Astrocyte (in vitro differentiated cells and primary cell): ENCODE data around the gene MAPKAP1. TPM values are rescaled to one million over a fixed set of nuclear protein-coding genes. Genes with fewer than 3 reads are reported as not detected.

ENCODE experiments used
- DNase-seq: peaks from one replicate; pipeline ENCODE4 v3.0.0-alpha.2; 2010; ENCODE audit warnings: low read depth
- FAIRE-seq: peaks from 2 replicates; lab custom pipeline; 2011; peaks lifted over from hg19 to GRCh38; lab: Jason Lieb, UNC
- H2AFZ ChIP-seq: 2 replicates; pipeline ENCODE4 v1.6.0; 2012; ENCODE audit warnings: low read depth, low read length, inconsistent platforms
- H3K27ac ChIP-seq: 2 replicates; pipeline ENCODE4 v1.5.1; 2011; ENCODE audit warnings: low read depth, low read length, inconsistent platforms
- H3K27me3 ChIP-seq: 2 replicates; pipeline ENCODE4 v1.6.0; 2011; ENCODE audit warnings: low read length, inconsistent platforms; ENCODE audit not compliant: insufficient read depth
- H3K36me3 ChIP-seq: 2 replicates; pipeline ENCODE4 v1.5.1; 2011; ENCODE audit warnings: low read length, inconsistent platforms; ENCODE audit not compliant: insufficient read depth
- H3K4me1 ChIP-seq: 2 replicates; pipeline ENCODE4 v1.5.1; 2011; ENCODE audit warnings: low read length, inconsistent platforms; ENCODE audit not compliant: insufficient read depth
- H3K4me2 ChIP-seq: 2 replicates; pipeline ENCODE4 v1.6.0; 2012; ENCODE audit warnings: low read length, inconsistent platforms
- H3K4me3 ChIP-seq: 2 replicates; pipeline ENCODE4 v1.5.1; 2011; ENCODE audit warnings: low read depth, mild to moderate bottlenecking, low read length, inconsistent platforms; ENCODE audit not compliant: insufficient read depth
- H3K79me2 ChIP-seq: 2 replicates; pipeline ENCODE4 v1.6.0; 2012; ENCODE audit warnings: mild to moderate bottlenecking, low read length, inconsistent platforms; ENCODE audit not compliant: insufficient read depth
- H3K9ac ChIP-seq: 2 replicates; pipeline ENCODE4 v1.6.0; 2012; ENCODE audit warnings: mild to moderate bottlenecking, low read length, inconsistent platforms
- H3K9me3 ChIP-seq: 2 replicates; pipeline ENCODE4 v1.5.1; 2012; ENCODE audit warnings: low read depth, mild to moderate bottlenecking, low read length, inconsistent platforms; ENCODE audit not compliant: insufficient read depth
- H4K20me1 ChIP-seq: 2 replicates; pipeline ENCODE4 v1.6.0; 2012; ENCODE audit warnings: low read length, inconsistent platforms; ENCODE audit not compliant: insufficient read depth
- H3K27ac Mint-ChIP-seq: one replicate; pipeline ENCODE4 v1.8.0; 2021; ENCODE audit warnings: mild to moderate bottlenecking, mixed read lengths; ENCODE audit not compliant: unreplicated experiment
- H3K27me3 Mint-ChIP-seq: one replicate; pipeline ENCODE4 v1.8.0; 2021; ENCODE audit warnings: low read depth, mixed read lengths; ENCODE audit not compliant: unreplicated experiment
- H3K36me3 Mint-ChIP-seq: one replicate; pipeline ENCODE4 v1.8.0; 2021; ENCODE audit warnings: low read depth, mixed read lengths; ENCODE audit not compliant: unreplicated experiment
- H3K4me1 Mint-ChIP-seq: one replicate; pipeline ENCODE4 v1.8.0; 2021; ENCODE audit warnings: low read depth, mixed read lengths; ENCODE audit not compliant: unreplicated experiment
- H3K4me3 Mint-ChIP-seq: one replicate; pipeline ENCODE4 v1.8.0; 2021; ENCODE audit warnings: mild to moderate bottlenecking, moderate library complexity, mixed read lengths; ENCODE audit not compliant: unreplicated experiment
- H3K9me3 Mint-ChIP-seq: one replicate; pipeline ENCODE4 v1.8.0; 2021; ENCODE audit warnings: mild to moderate bottlenecking, mixed read lengths; ENCODE audit not compliant: unreplicated experiment
- CTCF ChIP-seq: IDR thresholded peaks from 2 replicates; pipeline ENCODE4 v1.5.1; 2011; ENCODE audit warnings: low read depth, mild to moderate bottlenecking, inconsistent platforms, low read length, moderate library complexity; ENCODE audit not compliant: insufficient read depth
- EZH2 ChIP-seq: IDR thresholded peaks from 2 replicates; pipeline ENCODE4 v1.6.1; 2012; ENCODE audit warnings: mild to moderate bottlenecking, low read length, inconsistent platforms; ENCODE audit not compliant: insufficient read depth
- total RNA-seq: library from RNA; stranded (reverse); gene quantifications from 2 replicates; pipeline ENCODE4 v1.2.1, GENCODE V29; 2021

Gene MAPKAP1
- total RNA-seq, 1 donor from 2014 or later = 109 TPM

GRCh38 chr9:125701351-125701750, 5.7 kb downstream of the MAPKAP1 start:
- Mint-ChIP-seq H3K9me3 (no peaks in the 10 kb centered on the region), H3K27me3 (no peaks in the 10 kb centered on the region), H3K36me3 (peaks cover 3% of the 10 kb centered on the region), H3K27ac (peak overlapping the region; percentile 45), H3K4me3 (no peak overlapping the region), H3K4me1 (peaks cover 27% of the 10 kb centered on the region)
- Histone ChIP-seq H3K4me2 (peak overlapping the region; percentile 78), H3K27ac (peak overlapping the region; percentile 59), H3K9ac (peak overlapping the region; percentile 19), H3K4me1 (peaks cover 14% of the 10 kb centered on the region), H3K9me3 (no peaks in the 10 kb centered on the region), H2AFZ (no peak overlapping the region), H3K27me3 (no peaks in the 10 kb centered on the region), H3K4me3 (peak overlapping the region; percentile 22), H3K79me2 (peaks cover 96% of the 10 kb centered on the region), H3K36me3 (no peaks in the 10 kb centered on the region), H4K20me1 (peaks cover 47% of the 10 kb centered on the region)
- TF ChIP-seq CTCF (no peak), EZH2 (no peak)
- peak; percentile 88 for DNase-seq
- peak; percentile 85 for FAIRE-seq

DNA sequence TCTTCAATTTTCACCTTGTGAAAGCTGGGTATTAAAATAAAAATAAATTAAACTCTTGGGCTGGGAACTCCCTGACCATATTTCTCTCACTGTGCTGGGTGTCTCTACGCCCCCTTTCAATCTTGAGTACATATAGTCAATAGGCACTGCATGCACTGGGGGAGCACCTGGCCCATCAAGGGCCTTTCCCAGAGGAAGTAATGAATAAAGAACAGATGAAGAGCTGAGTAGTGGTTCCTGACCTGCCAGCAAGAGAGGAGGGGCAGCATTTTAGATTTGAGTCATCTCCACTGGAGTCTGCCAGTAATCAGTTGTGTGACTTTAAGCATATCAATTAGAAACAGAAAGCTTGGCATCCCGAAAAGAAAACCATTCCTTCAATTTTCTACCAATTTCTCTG, 6.2 kb downstream of the MAPKAP1 start:
- peaks cover 24% of the 10 kb centered on the region for H3K4me1 Mint-ChIP-seq
- peak overlapping the region; percentile 78 for H3K4me2 ChIP-seq
- peak; percentile 56 for DNase-seq
- peaks cover 96% of the 10 kb centered on the region for H3K79me2 ChIP-seq
- H3K27me3 Mint-ChIP-seq = no peaks in the 10 kb centered on the region
- H3K27ac ChIP-seq = peak overlapping the region; percentile 59
- H3K36me3 ChIP-seq = no peaks in the 10 kb centered on the region
- TF ChIP-seq EZH2 = no peak
- no peak for TF ChIP-seq CTCF
- H3K9me3 ChIP-seq = no peaks in the 10 kb centered on the region
- H3K27me3 ChIP-seq = no peaks in the 10 kb centered on the region
- peaks cover 51% of the 10 kb centered on the region for H4K20me1 ChIP-seq
- no peaks in the 10 kb centered on the region for H3K9me3 Mint-ChIP-seq
- H3K4me3 Mint-ChIP-seq = no peak overlapping the region
- no peak for FAIRE-seq
- peak overlapping the region; percentile 45 for H3K27ac Mint-ChIP-seq
- peaks cover 3% of the 10 kb centered on the region for H3K36me3 Mint-ChIP-seq
- no peak overlapping the region for H2AFZ ChIP-seq
- H3K9ac ChIP-seq = peak overlapping the region; percentile 19
- H3K4me3 ChIP-seq = peak overlapping the region; percentile 22
- peaks cover 10% of the 10 kb centered on the region for H3K4me1 ChIP-seq

DNA sequence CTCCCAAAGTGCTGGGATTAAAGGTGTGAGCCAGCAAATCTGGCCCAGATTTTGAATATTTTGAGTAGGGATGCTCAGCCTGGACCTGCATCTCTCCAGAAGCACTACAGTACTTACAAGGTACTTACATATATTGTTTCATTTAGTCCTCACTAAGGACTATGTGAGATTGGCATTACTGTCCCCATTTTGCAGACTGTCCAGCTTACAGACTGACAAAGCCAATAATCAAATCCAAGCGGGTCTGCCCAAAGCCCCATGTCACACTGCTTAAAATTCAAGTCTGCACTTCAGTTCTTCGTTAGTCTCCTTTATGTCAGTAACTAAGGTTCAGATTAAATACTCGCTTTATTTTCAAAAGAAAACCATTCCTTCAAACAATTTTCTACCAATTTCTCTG, 7.1 kb downstream of the MAPKAP1 start:
- no peak for FAIRE-seq
- H3K27ac Mint-ChIP-seq = no peak overlapping the region

More for the DNA sequence above, 7.1 kb downstream of the MAPKAP1 start:
- Histone ChIP-seq H3K4me1 (peaks cover 10% of the 10 kb centered on the region), H3K4me2 (no peak overlapping the region), H3K4me3 (no peak overlapping the region), H4K20me1 (peaks cover 54% of the 10 kb centered on the region), H3K27ac (no peak overlapping the region), H3K9ac (no peak overlapping the region), H3K27me3 (no peaks in the 10 kb centered on the region), H3K79me2 (peaks cover 96% of the 10 kb centered on the region), H3K9me3 (no peaks in the 10 kb centered on the region), H2AFZ (no peak overlapping the region), H3K36me3 (no peaks in the 10 kb centered on the region)
- TF ChIP-seq EZH2 = no peak
- no peak for TF ChIP-seq CTCF
- H3K27me3 Mint-ChIP-seq = no peaks in the 10 kb centered on the region
- no peak for DNase-seq
- no peaks in the 10 kb centered on the region for H3K9me3 Mint-ChIP-seq
- H3K36me3 Mint-ChIP-seq = peaks cover 3% of the 10 kb centered on the region
- peaks cover 25% of the 10 kb centered on the region for H3K4me1 Mint-ChIP-seq
- H3K4me3 Mint-ChIP-seq = no peak overlapping the region
